Adipocyte (in vitro differentiated cells): ENCODE data around the gene PCNX2.
"Not testable (repeated sequence)": the region's sequence is repeated elsewhere in the genome, so short reads cannot be mapped to it uniquely, and the experiment has no call there.

Experiments used
- DNase-seq: peaks from one replicate; pipeline ENCODE4 v3.0.0-alpha.2; 2015; ENCODE audit warnings: low read depth
- H3K27me3 ChIP-seq: replicated peaks from 2 replicates; pipeline ENCODE4 v1.7.0; 2013; ENCODE audit warnings: mild to moderate bottlenecking, low read length, moderate library complexity; ENCODE audit not compliant: control insufficient read depth, insufficient read depth
- H3K36me3 ChIP-seq: 2 replicates; pipeline ENCODE4 v1.7.0; 2013; ENCODE audit warnings: low read length, mild to moderate bottlenecking, moderate library complexity; ENCODE audit not compliant: control insufficient read depth, insufficient read depth, severe bottlenecking
- H3K4me1 ChIP-seq: 2 replicates; pipeline ENCODE4 v1.7.0; 2013; ENCODE audit warnings: mild to moderate bottlenecking, low read length, moderate library complexity; ENCODE audit not compliant: control insufficient read depth, insufficient read depth
- H3K4me3 ChIP-seq: 2 replicates; pipeline ENCODE4 v1.7.0; 2013; ENCODE audit warnings: mild to moderate bottlenecking, low read length, moderate library complexity
- H3K9ac ChIP-seq: 2 replicates; pipeline ENCODE4 v1.7.0; 2013; ENCODE audit warnings: mild to moderate bottlenecking, low read length, moderate library complexity
- H3K9me3 ChIP-seq: 2 replicates; pipeline ENCODE4 v1.7.0; 2013; ENCODE audit warnings: mild to moderate bottlenecking, low read length, moderate library complexity; ENCODE audit not compliant: control insufficient read depth

The PCNX2 gene

GRCh38 chr1:233143241-233143640 is 152.3 kb downstream of the PCNX2 start:
- no peak overlapping the region for H3K4me3 ChIP-seq
- no peaks in the 10 kb centered on the region for H3K9me3 ChIP-seq
- H3K4me1 ChIP-seq = no peaks in the 10 kb centered on the region
- no peak overlapping the region for H3K9ac ChIP-seq
- H3K27me3 ChIP-seq = no peaks in the 10 kb centered on the region
- H3K36me3 ChIP-seq = peaks cover 6% of the 10 kb centered on the region
- no peak for DNase-seq

- H3K9me3 ChIP-seq = no peaks in the 10 kb centered on the region
- peak; percentile 84 for DNase-seq
- no peaks in the 10 kb centered on the region for H3K27me3 ChIP-seq
- H3K4me1 ChIP-seq = no peaks in the 10 kb centered on the region
- H3K4me3 ChIP-seq = peak overlapping the region; percentile 51
- peaks cover 16% of the 10 kb centered on the region for H3K36me3 ChIP-seq
- H3K9ac ChIP-seq = no peak overlapping the region
These were observed 154.6 kb downstream of the PCNX2 start for GRCh38 chr1:233140974-233141373.

- Histone ChIP-seq H3K27me3 (no peaks in the 10 kb centered on the region), H3K4me3 (peak overlapping the region; percentile 51), H3K4me1 (no peaks in the 10 kb centered on the region), H3K36me3 (peaks cover 16% of the 10 kb centered on the region), H3K9me3 (no peaks in the 10 kb centered on the region), H3K9ac (no peak overlapping the region)
- DNase-seq = peak; percentile 17
These were observed 155.0 kb downstream of the PCNX2 start for GRCh38 chr1:233140499-233140898.

- no peak for DNase-seq
- Histone ChIP-seq H3K4me3 (no peak overlapping the region), H3K9me3 (no peaks in the 10 kb centered on the region), H3K4me1 (no peaks in the 10 kb centered on the region), H3K36me3 (peaks cover 18% of the 10 kb centered on the region), H3K27me3 (no peaks in the 10 kb centered on the region), H3K9ac (no peak overlapping the region)
These were observed 156.5 kb downstream of the PCNX2 start for GRCh38 chr1:233138788-233139585.

DNA sequence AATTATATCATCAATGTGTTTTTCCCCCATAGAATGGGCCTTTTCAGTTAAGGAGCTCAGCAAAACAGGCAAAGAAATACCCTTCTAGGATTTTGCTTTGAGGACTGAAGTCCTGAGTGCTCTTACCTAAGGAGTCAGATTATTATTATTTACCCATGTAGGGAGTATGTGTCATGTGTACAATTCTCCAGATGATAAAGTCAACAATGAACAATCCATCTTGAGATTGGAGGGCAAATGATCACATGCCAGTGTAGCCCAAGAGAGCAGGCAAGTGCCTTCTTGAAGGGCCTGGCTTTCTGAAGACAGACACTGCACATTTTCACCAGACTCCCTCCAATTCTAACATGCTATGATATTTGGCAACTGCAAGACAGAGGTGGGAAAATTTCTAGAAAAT is 159.7 kb downstream of the PCNX2 start:
- H3K36me3 ChIP-seq = peaks cover 21% of the 10 kb centered on the region
- H3K27me3 ChIP-seq = no peaks in the 10 kb centered on the region
- H3K4me1 ChIP-seq = no peaks in the 10 kb centered on the region
- no peaks in the 10 kb centered on the region for H3K9me3 ChIP-seq
- no peak overlapping the region for H3K4me3 ChIP-seq
- H3K9ac ChIP-seq = no peak overlapping the region
- DNase-seq = no peak

DNA sequence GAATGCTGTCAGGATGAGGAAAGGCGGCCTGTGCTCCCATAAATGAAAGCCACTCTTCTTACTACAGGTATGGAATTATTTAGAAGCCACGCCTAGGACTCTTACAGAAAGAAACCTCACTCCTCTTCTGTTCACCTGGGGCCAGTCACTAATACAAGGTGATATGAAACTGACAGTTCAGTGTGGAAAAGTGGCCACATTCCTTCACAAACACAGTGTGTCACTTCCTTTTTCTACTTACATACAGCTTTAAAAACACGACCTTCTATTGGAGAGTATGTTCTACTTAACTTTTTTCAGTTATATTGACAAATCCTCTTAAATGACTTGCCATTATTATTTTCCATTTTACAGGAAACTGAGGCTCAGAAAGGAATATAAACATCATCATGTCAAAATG is 163.1 kb downstream of the PCNX2 start:
- H3K9ac ChIP-seq = no peak overlapping the region
- H3K4me3 ChIP-seq = no peak overlapping the region
- H3K27me3 ChIP-seq = no peaks in the 10 kb centered on the region
- H3K9me3 ChIP-seq = no peaks in the 10 kb centered on the region
- peaks cover 14% of the 10 kb centered on the region for H3K36me3 ChIP-seq
- H3K4me1 ChIP-seq = no peaks in the 10 kb centered on the region
- DNase-seq = no peak

- H3K27me3 ChIP-seq, DNase-seq, H3K4me3 ChIP-seq, H3K9me3 ChIP-seq, H3K4me1 ChIP-seq, H3K9ac ChIP-seq: not testable (repeated sequence)
- peaks cover 11% of the 10 kb centered on the region for H3K36me3 ChIP-seq
These were observed 166.5 kb downstream of the PCNX2 start for GRCh38 chr1:233129031-233129430.

GRCh38 chr1:233127157-233127556 is 168.4 kb downstream of the PCNX2 start:
- Histone ChIP-seq H3K9ac (no peak overlapping the region), H3K9me3 (no peaks in the 10 kb centered on the region), H3K4me3 (no peak overlapping the region), H3K36me3 (peaks cover 11% of the 10 kb centered on the region), H3K27me3 (no peaks in the 10 kb centered on the region), H3K4me1 (no peaks in the 10 kb centered on the region)
- no peak for DNase-seq

- no peaks in the 10 kb centered on the region for H3K27me3 ChIP-seq
- peaks cover 6% of the 10 kb centered on the region for H3K9me3 ChIP-seq
- DNase-seq = no peak
- no peak overlapping the region for H3K4me3 ChIP-seq
- H3K9ac ChIP-seq = no peak overlapping the region
- peaks cover 8% of the 10 kb centered on the region for H3K36me3 ChIP-seq
- H3K4me1 ChIP-seq = no peaks in the 10 kb centered on the region
These were observed 172.7 kb downstream of the PCNX2 start for GRCh38 chr1:233122779-233123178.

- H3K9ac ChIP-seq = no peak overlapping the region
- no peak for DNase-seq
- H3K4me1 ChIP-seq = no peaks in the 10 kb centered on the region
- H3K36me3 ChIP-seq = peaks cover 8% of the 10 kb centered on the region
- no peak overlapping the region for H3K4me3 ChIP-seq
- no peaks in the 10 kb centered on the region for H3K27me3 ChIP-seq
- peaks cover 6% of the 10 kb centered on the region for H3K9me3 ChIP-seq
These were observed 173.5 kb downstream of the PCNX2 start for GRCh38 chr1:233121947-233122559.

DNA sequence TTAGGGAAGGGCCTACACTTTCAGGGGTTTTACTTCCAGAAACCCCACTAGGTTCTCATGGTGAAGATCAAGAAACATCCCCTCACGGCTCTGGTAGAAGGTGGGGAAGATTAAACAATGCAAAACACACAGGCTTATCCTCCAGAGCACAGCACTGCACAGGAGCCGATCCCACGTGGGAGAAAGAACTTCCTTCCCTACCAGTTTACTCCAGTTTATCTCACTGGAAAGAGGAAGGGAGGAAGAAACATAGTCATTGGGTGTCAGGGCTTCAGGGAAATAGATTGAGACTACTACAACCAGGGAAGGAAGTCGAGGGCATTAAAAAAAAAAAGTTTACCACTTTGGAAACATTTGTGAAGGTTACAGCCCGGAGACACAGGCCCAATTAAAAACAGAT is 180.7 kb downstream of the PCNX2 start:
- Histone ChIP-seq H3K9ac (no peak overlapping the region), H3K9me3 (peaks cover 6% of the 10 kb centered on the region), H3K36me3 (no peaks in the 10 kb centered on the region), H3K4me1 (peaks cover 26% of the 10 kb centered on the region), H3K27me3 (no peaks in the 10 kb centered on the region), H3K4me3 (no peak overlapping the region)
- no peak for DNase-seq
